ENCODE measurements around the gene HOXB9. TPM values are rescaled to one million over a fixed set of nuclear protein-coding genes. Genes with fewer than 3 reads are reported as not detected.
A peak's percentile ranks its signal among the peaks of the same experiment; 100 is the strongest.

The HOXB9 gene
- total and polyA plus RNA-seq, 10 of the 15 experiments (the other 5 are each of a cell fraction or from before 2014, with no cell fraction given): 0.01 to 0.49 (median 0.09) TPM; not detected in 5

DNA sequence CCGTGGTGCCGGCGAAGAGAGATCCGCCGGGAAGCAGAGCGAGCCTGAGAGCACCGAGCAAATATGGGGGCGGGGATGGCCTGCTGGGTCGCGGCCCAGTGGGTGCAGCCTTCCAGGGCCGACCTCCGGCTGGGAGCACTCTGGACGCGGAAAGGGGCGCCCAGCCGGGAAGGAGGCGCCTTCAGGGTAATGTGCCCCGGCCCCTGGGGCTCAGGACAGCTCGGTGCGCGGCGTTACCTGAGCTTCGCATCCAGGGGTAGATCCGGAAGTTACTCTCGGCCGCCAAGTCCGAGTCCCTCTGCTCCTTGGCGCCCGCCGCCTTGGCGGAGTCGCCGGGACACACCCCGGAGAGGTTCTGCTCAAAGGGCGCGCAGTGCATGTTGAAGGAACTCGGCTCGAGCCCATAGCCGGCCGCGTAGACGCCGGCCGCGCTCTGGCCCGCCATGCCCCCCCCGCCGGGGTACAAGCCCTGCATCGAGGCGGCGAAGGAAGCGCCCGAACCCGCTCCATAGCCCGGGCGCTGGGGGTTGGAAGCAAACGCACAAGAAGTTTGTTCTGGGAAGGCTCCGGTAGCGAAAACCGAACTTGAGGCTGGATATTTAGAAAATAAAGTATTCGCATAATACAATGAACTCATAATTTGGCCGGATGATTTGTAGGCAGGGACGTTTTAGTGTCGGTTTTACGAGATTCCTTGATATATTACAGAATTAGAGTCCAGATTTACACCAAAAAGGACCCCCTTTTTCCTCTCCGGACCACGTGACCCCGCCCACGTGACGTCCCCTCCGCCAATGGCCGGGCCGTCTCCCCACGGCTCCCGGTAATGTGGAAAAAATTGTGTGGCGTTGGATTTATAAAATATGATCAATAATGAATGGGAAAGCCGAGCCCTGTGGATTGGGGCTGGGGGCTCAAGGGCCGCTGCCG, 15.6 kb downstream of the HOXB9 start, which contains the start of gene HOXB7 (continued):
- TF ChIP-seq RELB (IDR thresholded peaks at IDR 0.05; ENCODE audit: low read depth): peak; percentile 63
- no peak for TF ChIP-seq PAX8 (IDR thresholded peaks at IDR 0.05)
- TF ChIP-seq SUPT20H (IDR thresholded peaks at IDR 0.05; ENCODE audit: borderline replicate concordance, control insufficient read depth, low read depth, low read length): no peak
- TF ChIP-seq PBX3 (IDR thresholded peaks at IDR 0.05; ENCODE audit: insufficient replicate concordance, low read depth, low read length): no peak
- TF ChIP-seq SREBF1 (IDR thresholded peaks at IDR 0.05; ENCODE audit: low read length): no peak
- TF ChIP-seq TARDBP (IDR thresholded peaks at IDR 0.05; ENCODE audit: borderline replicate concordance): no peak
- no peak for TF ChIP-seq STAT1 (conservative IDR thresholded peaks at IDR 0.05)
- TF ChIP-seq SMC3 (IDR thresholded peaks at IDR 0.05; ENCODE audit: borderline replicate concordance, low read length): no peak
- TF ChIP-seq BMI1 (IDR thresholded peaks at IDR 0.05; ENCODE audit: borderline replicate concordance): no peak; the same call in 1 of the 2 replicates
- no peak for TF ChIP-seq MEF2A (IDR thresholded peaks at IDR 0.05; ENCODE audit: insufficient read depth, low read depth, low read length)
- no peak for TF ChIP-seq ESRRA (IDR thresholded peaks at IDR 0.05; ENCODE audit: low read length)
- TF ChIP-seq CREB1 (IDR thresholded peaks at IDR 0.05; ENCODE audit: low read depth): no peak
- TF ChIP-seq DPF2 (IDR thresholded peaks at IDR 0.05): no peak; the same call in none of the 2 replicates
- no peak for TF ChIP-seq ETV6 (conservative IDR thresholded peaks at IDR 0.05 in 1 of 2, IDR thresholded peaks at IDR 0.05 in 1 of 2; ENCODE audit: borderline replicate concordance in 1 of 2, low read depth in 1 of 2)
- TF ChIP-seq POU2F2 (IDR thresholded peaks at IDR 0.05; ENCODE audit: borderline replicate concordance, low read depth, low read length): no peak
- TF ChIP-seq MTA2 (IDR thresholded peaks at IDR 0.05; ENCODE audit: low read depth): no peak
- TF ChIP-seq, protein P1, sequence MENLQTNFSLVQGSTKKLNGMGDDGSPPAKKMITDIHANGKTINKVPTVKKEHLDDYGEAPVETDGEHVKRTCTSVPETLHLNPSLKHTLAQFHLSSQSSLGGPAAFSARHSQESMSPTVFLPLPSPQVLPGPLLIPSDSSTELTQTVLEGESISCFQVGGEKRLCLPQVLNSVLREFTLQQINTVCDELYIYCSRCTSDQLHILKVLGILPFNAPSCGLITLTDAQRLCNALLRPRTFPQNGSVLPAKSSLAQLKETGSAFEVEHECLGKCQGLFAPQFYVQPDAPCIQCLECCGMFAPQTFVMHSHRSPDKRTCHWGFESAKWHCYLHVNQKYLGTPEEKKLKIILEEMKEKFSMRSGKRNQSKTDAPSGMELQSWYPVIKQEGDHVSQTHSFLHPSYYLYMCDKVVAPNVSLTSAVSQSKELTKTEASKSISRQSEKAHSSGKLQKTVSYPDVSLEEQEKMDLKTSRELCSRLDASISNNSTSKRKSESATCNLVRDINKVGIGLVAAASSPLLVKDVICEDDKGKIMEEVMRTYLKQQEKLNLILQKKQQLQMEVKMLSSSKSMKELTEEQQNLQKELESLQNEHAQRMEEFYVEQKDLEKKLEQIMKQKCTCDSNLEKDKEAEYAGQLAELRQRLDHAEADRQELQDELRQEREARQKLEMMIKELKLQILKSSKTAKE (IDR thresholded peaks at IDR 0.05; ENCODE audit: low read depth, poor library complexity, severe bottlenecking): no peak
- no peak for TF ChIP-seq NR2C2 (IDR thresholded peaks at IDR 0.05; ENCODE audit: borderline replicate concordance, control insufficient read depth, insufficient read length, low read depth)
- TF ChIP-seq RCOR1 (conservative IDR thresholded peaks at IDR 0.05; ENCODE audit: low read depth, low read length): no peak
- TF ChIP-seq ZNF384 (IDR thresholded peaks at IDR 0.05; ENCODE audit: borderline replicate concordance, low read depth, low read length): no peak
- no peak for TF ChIP-seq NR2F1 (conservative IDR thresholded peaks at IDR 0.05)
- TF ChIP-seq, protein P2, sequence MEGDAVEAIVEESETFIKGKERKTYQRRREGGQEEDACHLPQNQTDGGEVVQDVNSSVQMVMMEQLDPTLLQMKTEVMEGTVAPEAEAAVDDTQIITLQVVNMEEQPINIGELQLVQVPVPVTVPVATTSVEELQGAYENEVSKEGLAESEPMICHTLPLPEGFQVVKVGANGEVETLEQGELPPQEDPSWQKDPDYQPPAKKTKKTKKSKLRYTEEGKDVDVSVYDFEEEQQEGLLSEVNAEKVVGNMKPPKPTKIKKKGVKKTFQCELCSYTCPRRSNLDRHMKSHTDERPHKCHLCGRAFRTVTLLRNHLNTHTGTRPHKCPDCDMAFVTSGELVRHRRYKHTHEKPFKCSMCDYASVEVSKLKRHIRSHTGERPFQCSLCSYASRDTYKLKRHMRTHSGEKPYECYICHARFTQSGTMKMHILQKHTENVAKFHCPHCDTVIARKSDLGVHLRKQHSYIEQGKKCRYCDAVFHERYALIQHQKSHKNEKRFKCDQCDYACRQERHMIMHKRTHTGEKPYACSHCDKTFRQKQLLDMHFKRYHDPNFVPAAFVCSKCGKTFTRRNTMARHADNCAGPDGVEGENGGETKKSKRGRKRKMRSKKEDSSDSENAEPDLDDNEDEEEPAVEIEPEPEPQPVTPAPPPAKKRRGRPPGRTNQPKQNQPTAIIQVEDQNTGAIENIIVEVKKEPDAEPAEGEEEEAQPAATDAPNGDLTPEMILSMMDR (IDR thresholded peaks at IDR 0.05 in 2 of 3, conservative IDR thresholded peaks at IDR 0.05 in 1 of 3; ENCODE audit: control insufficient read depth in 2 of 3, extremely low read depth in 1 of 3, insufficient read depth in 1 of 3, low read depth in 3 of 3, low read length in 3 of 3): no peak
